GM19397 (cell line): ENCODE data around the gene AFF2.

ENCODE experiments used
- ATAC-seq: cut with Tn5 transposase; IDR thresholded peaks from one replicate; pipeline ENCODE4 v1.9.1; 2021; ENCODE audit warnings: mild to moderate bottlenecking, moderate library complexity; ENCODE audit not compliant: unreplicated experiment

The AFF2 gene

DNA sequence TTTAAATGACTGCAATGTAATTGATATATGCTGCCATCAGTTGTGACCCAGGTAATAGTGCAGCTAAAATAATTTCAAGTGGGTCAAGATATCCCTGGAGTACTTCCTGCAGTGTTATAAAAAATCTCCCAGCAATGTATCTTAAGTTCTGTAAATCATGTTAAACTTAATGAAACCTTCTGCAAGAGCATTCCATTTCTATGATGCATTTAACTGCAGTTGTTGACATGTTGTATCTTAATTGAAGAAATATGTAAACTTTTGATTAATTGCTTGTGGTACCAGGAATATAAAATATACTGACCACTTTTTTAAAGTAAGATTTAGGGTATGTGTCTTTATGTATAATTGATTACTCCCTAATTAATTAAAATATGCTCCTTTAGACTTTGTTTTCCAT is 213.6 kb downstream of the AFF2 start:
- ATAC-seq, result no peak

GRCh38 chrX:148715361-148715760 is 214.9 kb downstream of the AFF2 start:
- ATAC-seq, result no peak

GRCh38 chrX:148722966-148723365 is 222.5 kb downstream of the AFF2 start:
- no peak for ATAC-seq

- ATAC-seq, result no peak
Observed at GRCh38 chrX:148723551-148723950, 223.1 kb downstream of the AFF2 start.

DNA sequence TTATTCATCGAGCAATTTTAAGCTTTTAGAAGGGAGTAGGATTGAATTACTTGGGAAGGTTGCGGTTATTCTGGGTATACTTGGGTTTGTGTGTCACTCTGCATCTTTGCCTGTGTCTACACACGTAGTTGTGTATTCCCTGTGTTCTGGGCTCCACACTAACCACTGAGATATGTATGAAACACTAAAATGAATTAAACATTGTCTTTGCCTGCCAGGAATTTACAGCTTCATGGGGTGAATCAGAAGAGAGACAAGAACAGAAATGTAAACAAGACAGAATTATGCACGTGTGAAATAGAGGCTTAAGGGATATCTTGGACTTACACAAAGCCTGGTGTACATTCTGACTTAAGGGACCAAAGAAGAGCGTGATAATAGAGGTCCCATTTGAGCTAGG is 228.5 kb downstream of the AFF2 start:
- no peak for ATAC-seq

DNA sequence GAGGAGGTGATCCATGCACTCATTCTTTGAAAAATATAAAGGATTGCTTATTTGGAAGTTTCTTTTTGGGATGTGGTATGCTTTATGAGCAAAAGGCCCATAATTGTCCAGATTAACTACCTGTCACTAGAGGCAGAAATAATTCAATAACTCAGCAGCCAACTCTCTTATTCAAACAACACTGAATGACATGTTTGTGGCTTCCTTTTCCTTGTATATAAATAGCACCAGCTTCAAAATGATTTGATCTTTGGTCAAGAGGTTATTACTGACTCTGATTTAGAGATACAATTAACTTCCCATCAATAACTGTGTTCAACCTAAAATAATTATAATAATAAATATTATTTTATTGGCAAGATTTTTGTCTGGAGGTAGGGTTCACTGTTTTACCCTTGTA is 232.3 kb downstream of the AFF2 start:
- ATAC-seq, result no peak

- no peak for ATAC-seq
Observed at GRCh38 chrX:148741441-148741840, 241.0 kb downstream of the AFF2 start.

DNA sequence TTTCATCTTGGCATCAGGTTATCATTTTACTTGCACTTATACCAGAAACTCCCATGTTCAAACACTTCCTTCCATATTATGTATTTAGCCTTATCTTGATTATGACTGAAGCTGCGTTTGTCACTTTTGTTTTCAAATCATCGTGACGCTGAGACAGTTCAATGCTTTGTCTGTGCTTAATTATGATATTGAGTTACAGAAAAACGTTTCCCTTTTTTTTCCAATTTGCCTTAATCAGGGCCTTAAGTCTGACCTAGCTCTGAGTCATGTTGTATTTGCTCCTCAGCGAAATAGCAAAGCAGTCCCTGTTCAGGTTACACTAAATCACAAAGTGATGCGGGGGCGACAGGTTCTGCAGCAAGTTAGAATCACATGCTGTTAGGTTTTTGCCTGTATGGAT is 254.7 kb downstream of the AFF2 start:
- ATAC-seq, result no peak

DNA sequence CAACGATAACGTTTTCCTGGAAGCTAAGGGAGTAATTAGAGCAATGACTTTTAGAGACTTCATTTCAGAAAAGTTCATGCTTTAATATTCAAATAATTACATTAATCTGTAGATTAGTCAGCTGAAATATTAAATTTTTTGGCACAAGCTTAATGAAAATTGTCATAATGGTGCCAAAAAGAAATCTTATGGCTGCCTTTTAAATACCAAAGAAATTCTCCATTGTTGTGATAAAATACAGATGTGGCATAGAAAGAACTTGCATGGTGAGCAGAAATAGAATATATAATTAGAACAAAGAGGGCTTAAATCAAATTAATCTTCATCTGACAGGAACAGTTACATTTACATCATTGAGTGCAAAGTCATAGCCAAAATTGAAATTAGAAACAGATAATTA is 263.5 kb downstream of the AFF2 start:
- ATAC-seq, result no peak

GRCh38 chrX:148768296-148768695 is 267.9 kb downstream of the AFF2 start:
- ATAC-seq, result no peak

DNA sequence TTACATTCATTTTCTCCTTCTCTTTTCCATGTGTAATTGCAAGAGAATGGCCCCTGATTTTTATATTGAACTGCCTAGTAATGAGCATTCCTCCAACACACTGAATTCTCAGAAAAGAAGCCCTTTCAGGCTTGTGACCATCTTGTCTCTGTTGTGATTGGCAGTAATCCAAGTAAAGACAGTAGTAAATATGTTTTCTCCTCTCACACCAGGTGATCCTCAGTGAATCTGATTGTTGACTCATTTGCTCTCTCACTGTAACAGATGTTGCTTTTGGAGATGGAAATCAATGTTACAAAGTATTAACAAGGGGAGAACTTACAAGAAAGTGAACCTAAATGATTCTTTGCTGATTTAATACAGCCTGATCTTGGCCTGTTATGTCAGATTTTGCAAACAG is 271.0 kb downstream of the AFF2 start:
- no peak for ATAC-seq

- no peak for ATAC-seq
Observed at GRCh38 chrX:148774276-148774675, 273.9 kb downstream of the AFF2 start.

- ATAC-seq, result no peak
Observed at GRCh38 chrX:148784137-148784536, 283.7 kb downstream of the AFF2 start.

DNA sequence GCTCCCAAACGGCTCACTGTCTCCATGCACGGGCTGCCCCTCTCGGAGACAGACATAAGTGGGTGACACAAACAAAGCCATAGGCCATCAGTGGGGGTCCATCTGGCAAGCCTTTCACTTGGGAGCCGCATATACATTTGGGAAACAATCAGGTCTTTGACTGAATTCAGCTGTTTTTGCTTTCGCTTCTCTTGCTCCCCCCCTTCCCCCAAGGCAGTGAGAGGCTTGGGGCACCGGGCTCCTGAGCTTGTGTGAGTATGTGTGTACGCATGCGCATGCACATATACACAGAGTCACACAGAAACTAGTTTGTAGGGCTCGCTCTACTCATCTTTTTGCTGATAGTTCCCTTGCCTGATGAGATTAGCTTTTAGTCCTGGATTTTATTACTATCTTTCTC is 284.4 kb downstream of the AFF2 start:
- no peak for ATAC-seq

- no peak for ATAC-seq
Observed at GRCh38 chrX:148785256-148785655, 284.8 kb downstream of the AFF2 start.

DNA sequence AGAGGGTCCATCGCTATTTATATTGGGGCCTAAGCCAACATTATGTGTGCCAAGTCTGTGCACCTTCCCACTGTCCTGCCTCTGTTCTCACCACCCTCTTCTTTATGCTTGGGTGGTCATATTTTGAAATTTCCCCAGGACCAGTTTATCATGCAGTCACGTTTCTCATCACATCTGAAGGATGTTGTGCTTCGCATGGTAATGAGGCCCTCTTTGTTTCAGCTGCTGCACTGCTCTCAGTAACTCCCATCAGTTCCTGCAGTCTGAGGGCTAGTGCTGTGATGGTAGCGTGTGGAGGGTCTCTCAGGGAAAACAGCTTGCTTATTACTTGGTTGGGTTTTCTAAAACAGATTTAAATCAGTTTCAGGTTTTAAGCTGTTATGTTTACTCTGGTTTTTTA is 288.0 kb downstream of the AFF2 start:
- ATAC-seq, result no peak

- ATAC-seq, result no peak
Observed at GRCh38 chrX:148794350-148794749, 293.9 kb downstream of the AFF2 start.

DNA sequence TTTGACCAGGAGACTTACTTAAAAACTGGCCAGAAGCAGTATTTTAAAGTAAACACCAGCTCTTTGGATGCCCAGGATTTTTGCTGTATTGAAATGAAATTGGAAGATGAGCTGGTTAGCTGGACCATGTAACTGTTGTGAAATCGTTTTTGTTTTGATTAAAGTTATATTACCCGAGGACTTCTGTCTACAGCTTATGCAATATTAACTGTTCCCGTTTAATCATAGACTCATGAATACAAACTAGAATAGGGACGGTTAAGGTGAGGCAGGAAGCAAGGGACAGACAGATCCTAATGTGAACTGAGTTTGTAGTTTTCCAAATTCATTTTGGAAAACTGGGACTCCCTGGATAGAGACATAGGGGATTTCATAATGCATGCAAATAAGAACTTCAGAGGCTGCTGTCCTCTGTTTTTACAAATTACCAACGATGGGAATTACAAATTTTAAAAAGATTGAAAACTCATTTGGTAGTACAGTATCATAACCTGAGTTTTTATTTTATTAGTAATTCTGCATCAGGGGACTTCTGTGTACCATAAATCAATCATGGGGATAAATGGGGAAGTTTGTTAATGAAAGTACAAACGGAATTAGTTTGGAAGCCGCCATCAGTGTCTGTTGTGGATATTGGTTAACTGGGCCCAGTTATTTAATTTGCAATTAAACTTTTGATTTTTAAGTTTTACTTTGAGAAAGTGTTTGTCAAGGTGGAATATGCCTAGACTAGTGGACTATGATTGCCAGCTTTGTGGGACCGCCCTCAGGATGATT is 304.4 kb downstream of the AFF2 start:
- no peak for ATAC-seq

- no peak for ATAC-seq
Observed at GRCh38 chrX:148806145-148806870, 305.9 kb downstream of the AFF2 start.

GRCh38 chrX:148808833-148809232 is 308.4 kb downstream of the AFF2 start:
- no peak for ATAC-seq

DNA sequence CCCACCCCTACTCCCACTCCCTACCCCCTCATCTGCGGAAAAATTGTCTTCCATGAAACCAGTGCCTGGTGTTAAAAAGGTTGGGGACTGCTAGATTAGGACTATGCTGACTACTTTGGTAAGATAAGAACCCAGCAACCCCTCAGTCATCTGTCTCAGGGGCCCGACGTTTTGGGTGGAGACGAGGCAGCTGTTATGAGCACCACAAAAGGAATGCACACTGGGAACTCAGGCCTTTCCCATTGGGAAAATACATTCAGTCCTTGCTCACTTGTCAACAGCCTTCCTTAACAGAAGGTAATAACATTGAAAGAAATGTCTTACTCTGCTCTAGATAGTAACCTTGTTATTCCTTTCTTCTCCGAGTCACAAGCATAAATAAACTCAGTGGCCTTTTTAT is 310.8 kb downstream of the AFF2 start:
- no peak for ATAC-seq

DNA sequence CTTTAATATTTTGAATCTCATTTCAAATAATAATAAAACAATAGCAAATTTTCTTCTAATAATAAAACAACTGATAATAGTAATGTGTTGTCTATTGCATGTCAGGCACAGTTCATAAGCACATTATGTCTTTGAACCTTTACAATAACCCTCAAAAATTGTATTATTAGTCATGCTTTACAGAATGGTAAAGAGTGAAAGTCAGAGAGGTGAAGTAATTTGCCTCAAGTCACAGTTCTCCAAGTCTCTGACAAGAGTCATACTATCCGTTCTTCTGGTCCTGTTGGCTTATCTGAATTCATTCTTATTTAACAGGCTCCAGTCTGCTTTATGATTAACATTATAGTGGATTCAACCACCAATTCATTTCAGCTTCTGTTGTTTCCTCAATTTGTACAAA is 313.0 kb downstream of the AFF2 start:
- ATAC-seq, result no peak

GRCh38 chrX:148813967-148814366 is 313.6 kb downstream of the AFF2 start:
- no peak for ATAC-seq
